Measurements from ENCODE around the gene TDRD7. TPM values are rescaled to one million over a fixed set of nuclear protein-coding genes. Genes with fewer than 3 reads are reported as not detected.

TDRD7 gene
- polyA plus RNA-seq, 1 donor from 2014 or later = 9.7 TPM

- no peaks in the 10 kb centered on the region for H3K9me3 ChIP-seq (ENCODE audit: low read length)
- H3K4me2 ChIP-seq (ENCODE audit: low read length) = no peak overlapping the region
- H2AFZ ChIP-seq (ENCODE audit: low read depth, low read length) = no peak overlapping the region
- H3K4me3 ChIP-seq (ENCODE audit: low read length) = no peak overlapping the region
- no peaks in the 10 kb centered on the region for H3K79me2 ChIP-seq (replicated peaks; ENCODE audit: insufficient read depth, low read length)
- H3F3A ChIP-seq (ENCODE audit: insufficient read depth, low read length, poor library complexity, severe bottlenecking) = no peaks in the 10 kb centered on the region
- H3K9me2 ChIP-seq (ENCODE audit: insufficient read depth, low read length) = no peaks in the 10 kb centered on the region
- H3K36me3 ChIP-seq (ENCODE audit: insufficient read depth, low read length) = no peaks in the 10 kb centered on the region
- no peak overlapping the region for H3K27ac ChIP-seq (ENCODE audit: low read length)
- H4K20me1 ChIP-seq (ENCODE audit: insufficient read depth) = no peaks in the 10 kb centered on the region
- TF ChIP-seq TAF1 (IDR thresholded peaks at IDR 0.05; ENCODE audit: low read depth) = no peak
- no peak for TF ChIP-seq POLR2AphosphoS5 (IDR thresholded peaks at IDR 0.05)
- no peak for TF ChIP-seq CTCF (IDR thresholded peaks at IDR 0.05; ENCODE audit: poor library complexity, severe bottlenecking)
- TF ChIP-seq SMC3 (conservative IDR thresholded peaks at IDR 0.05; ENCODE audit: poor library complexity) = no peak
- TF ChIP-seq EP300 (conservative IDR thresholded peaks at IDR 0.05; ENCODE audit: poor library complexity, severe bottlenecking) = no peak
- TF ChIP-seq REST (IDR thresholded peaks at IDR 0.05; ENCODE audit: borderline replicate concordance) = no peak
- no peak for TF ChIP-seq RAD21 (conservative IDR thresholded peaks at IDR 0.05)
- TF ChIP-seq MXI1 (conservative IDR thresholded peaks at IDR 0.05; ENCODE audit: poor library complexity, severe bottlenecking) = no peak
- no peak for TF ChIP-seq EZH2 (IDR thresholded peaks at IDR 0.05; ENCODE audit: borderline replicate concordance, insufficient read depth, low read length, poor library complexity, severe bottlenecking)
- no peak overlapping the region for H3K9ac ChIP-seq (ENCODE audit: low read length)
- no peaks in the 10 kb centered on the region for H3K27me3 ChIP-seq (ENCODE audit: insufficient read depth, low read depth, low read length)
Observed at GRCh38 chr9:97512966-97513560, 101.2 kb downstream of the TDRD7 start.

- Histone ChIP-seq H3K27ac (ENCODE audit: low read length) (no peak overlapping the region), H4K20me1 (ENCODE audit: insufficient read depth) (no peaks in the 10 kb centered on the region), H3K36me3 (ENCODE audit: insufficient read depth, low read length) (no peaks in the 10 kb centered on the region), H3K4me3 (ENCODE audit: low read length) (no peak overlapping the region), H3K9me3 (ENCODE audit: low read length) (no peaks in the 10 kb centered on the region), H2AFZ (ENCODE audit: low read depth, low read length) (no peak overlapping the region), H3K27me3 (ENCODE audit: insufficient read depth, low read depth, low read length) (no peaks in the 10 kb centered on the region), H3K9ac (ENCODE audit: low read length) (no peak overlapping the region), H3F3A (ENCODE audit: insufficient read depth, low read length, poor library complexity, severe bottlenecking) (no peaks in the 10 kb centered on the region), H3K4me2 (ENCODE audit: low read length) (no peak overlapping the region), H3K79me2 (replicated peaks; ENCODE audit: insufficient read depth, low read length) (no peaks in the 10 kb centered on the region), H3K9me2 (ENCODE audit: insufficient read depth, low read length) (no peaks in the 10 kb centered on the region)
- TF ChIP-seq REST (IDR thresholded peaks at IDR 0.05; ENCODE audit: borderline replicate concordance) (no peak), CTCF (IDR thresholded peaks at IDR 0.05; ENCODE audit: poor library complexity, severe bottlenecking) (no peak), MXI1 (conservative IDR thresholded peaks at IDR 0.05; ENCODE audit: poor library complexity, severe bottlenecking) (no peak), SMC3 (conservative IDR thresholded peaks at IDR 0.05; ENCODE audit: poor library complexity) (no peak), POLR2AphosphoS5 (IDR thresholded peaks at IDR 0.05) (no peak), EZH2 (IDR thresholded peaks at IDR 0.05; ENCODE audit: borderline replicate concordance, insufficient read depth, low read length, poor library complexity, severe bottlenecking) (no peak), EP300 (conservative IDR thresholded peaks at IDR 0.05; ENCODE audit: poor library complexity, severe bottlenecking) (no peak), TAF1 (IDR thresholded peaks at IDR 0.05; ENCODE audit: low read depth) (no peak), RAD21 (conservative IDR thresholded peaks at IDR 0.05) (no peak)
Observed at GRCh38 chr9:97514531-97514930, 102.6 kb downstream of the TDRD7 start.
